Right ventricle myocardium superior (tissue), 1 donor: Measurements from ENCODE around the gene GRAMD4. TPM values are rescaled to one million over a fixed set of nuclear protein-coding genes. Genes with fewer than 3 reads are reported as not detected.

Source experiments
- ATAC-seq: fragments of 200-7000 bp; cut with Tn5 transposase; one replicate; pipeline ENCODE4 v1.9.1; 2020; ENCODE audit warnings: mild to moderate bottlenecking; ENCODE audit not compliant: poor library complexity
- DNase-seq: peaks from one replicate; pipeline ENCODE4 v3.0.0-alpha.2; 2020
- intact Hi-C: fragments of 100-400 bp; cut with DNase I; formaldehyde crosslinking; loops from one replicate; pipeline ENCODE4 v1.11.2; 2022
- total RNA-seq: library from RNA; stranded (reverse); fragmentation: NEBNext Ultra II Directional; extraction: Animal tissue kit (Norgen Biotek cat#: 25700); gene quantifications from one replicate; pipeline ENCODE4 v1.2.1, GENCODE V29; 2021
- donor health status: DM: no; HTN: yes; CAD: no; lungs with severe emphysema.

The GRAMD4 gene
- total RNA-seq, 1 donor from 2014 or later, result 80.7 TPM

DNA sequence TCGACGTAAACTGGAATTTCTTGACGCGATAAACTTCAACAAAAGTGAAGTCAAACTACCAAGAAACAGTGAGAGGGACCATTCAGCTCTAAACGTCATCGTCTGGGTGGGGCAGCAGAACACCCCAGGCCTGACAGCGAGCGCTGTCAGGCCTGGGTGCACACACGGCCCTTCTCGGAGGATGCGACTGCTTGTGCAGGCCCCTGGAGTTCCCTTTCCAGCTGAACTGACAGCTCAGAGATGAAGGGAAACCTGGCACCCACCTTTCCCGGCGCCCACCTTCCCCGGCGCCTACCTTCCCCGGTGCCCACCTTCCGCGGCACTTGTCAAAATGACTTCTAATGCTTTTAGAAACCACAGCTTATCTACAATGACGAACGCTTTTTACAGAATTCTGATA is 70.0 kb downstream of the GRAMD4 start:
- DNase-seq (no peak), ATAC-seq (no peak)
- intact Hi-C loops, result no loop called here

DNA sequence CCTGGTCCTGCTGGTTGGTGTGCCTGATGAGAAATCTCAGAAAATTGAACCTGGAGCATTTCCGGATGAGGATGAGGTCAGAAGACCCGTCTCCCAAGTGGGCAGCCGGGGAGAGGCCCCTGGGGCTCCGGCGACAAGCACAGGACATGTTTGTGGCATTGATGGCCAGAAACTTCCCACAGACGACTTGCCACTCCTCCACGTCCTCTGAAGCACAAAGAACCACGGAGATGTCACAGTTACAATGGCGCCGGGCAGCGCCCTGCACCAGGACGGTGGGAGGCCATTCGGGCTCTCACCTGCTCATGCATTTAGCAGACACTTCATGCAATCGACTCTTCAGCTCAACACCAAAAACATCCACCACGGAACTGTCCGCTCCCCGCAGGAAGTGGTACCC is 71.4 kb downstream of the GRAMD4 start:
- DNase-seq (no peak), ATAC-seq (no peak)
- intact Hi-C loops, result no loop called here

DNA sequence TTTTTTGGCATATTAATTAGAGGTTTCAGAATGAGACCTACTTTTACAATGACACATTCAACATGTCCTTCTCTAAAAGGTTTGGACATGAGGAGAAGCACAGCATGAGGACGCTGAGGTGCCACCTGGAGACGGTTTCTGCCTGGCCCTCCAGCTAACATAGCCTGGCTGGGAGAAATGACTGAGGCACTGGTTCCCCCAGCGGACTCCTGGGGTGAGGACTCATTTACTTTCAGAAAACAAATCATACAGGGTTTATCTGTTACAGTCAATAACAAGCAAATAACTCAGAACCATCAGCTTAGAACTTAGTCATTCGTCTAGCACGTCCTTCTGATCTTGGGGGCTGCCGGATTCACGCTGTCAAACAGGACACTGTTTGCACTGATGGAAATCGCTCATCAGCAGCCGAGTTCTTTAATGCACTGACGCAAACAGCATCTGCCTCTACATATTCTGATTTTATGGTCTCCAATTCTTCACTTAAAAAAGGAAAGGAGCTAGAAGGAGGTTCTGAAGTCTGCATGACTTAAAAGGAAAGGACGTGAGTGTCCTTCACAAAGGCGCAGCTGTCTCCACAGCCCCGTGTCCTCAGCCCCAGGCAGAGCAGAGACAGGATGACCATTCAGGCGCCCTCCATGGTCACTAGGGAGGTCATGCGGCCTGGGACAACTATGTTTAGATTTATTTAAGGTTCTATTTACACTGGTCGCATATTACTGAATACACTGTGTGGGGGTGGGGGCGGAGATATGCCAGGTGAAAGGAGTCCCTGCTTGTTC is 73.6 kb downstream of the GRAMD4 start:
- no peak for ATAC-seq
- intact Hi-C loops, result no loop called here
- peak; percentile 14 for DNase-seq

DNA sequence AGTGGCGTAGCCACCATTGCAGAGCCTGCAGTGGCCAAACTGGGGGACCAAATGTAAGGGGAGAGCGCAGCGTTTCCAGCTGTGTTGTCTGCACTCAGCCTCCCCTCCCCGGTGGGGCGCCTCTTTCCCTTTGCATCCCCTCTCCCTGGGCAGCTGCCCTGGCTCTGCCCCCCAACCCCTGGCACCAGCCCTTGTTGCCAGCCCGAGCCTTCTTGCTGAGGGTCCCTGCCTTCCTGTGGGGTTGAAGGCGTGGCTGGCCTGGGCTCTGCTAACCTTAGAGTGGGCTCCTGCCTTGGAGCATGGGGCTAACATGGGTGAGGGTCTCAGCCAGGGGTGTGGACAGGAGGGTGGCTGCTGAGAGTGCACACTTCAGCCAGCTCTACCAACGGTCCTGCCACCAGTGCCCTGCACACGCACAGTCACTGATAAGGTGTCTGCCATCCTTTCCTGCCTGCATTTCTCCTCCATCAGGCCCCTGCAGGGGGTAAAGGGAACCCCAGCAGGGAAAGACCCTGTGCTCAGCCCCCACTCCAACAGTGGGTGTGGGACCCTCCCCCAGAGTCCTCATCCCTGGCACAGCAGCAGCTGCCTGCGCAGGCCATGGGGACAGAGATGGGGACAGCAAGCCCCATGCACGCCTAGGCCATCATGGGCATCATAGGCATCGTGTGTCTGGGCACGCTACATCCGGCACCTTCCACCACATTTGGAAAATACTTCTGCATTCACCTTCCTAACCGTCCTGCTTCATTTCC is 74.4 kb downstream of the GRAMD4 start:
- DNase-seq (peak; percentile 12), ATAC-seq (no peak)
- intact Hi-C loops, result no loop called here

DNA sequence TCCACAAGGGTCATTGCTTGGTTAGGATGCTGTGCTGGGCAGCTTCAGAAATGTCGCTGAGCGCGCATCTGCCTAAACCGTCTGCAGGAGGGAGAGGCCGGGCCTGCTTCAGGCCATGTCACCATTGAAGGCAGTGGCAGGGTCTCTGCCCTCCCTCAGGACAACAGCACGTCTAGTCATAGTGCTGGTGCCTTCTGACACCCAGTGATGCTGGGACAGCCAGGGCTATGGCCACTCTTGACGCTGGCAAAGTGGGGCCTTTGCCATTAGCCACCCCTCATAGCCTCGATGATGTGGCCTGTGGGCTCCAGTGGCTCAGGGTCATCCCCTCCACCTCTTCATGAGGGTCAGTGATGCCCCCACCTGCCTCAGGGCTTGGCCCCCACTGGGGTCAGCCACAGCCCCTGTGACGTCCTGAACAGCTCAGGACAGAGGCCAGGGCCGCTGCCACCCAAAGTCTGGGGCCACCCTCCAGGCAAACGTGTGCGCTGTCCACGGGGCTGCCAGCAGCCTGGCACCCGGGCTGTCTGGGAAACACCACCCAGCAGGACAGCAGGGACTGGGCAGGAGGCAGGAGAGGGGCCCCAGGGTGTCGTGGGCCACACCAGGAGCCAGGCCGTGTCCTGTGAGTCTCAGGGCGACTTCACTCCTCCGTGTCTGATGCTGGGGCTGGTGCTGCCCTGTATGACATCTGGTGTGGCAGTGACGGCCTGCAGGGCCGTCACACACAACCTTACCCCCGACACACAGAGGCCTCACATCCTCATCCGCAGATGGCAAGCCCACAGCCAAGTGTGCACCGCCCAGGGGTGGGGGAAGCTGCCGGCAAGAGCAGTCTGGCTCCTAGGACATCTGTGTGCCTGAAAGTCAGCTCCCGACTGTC is 75.4 kb downstream of the GRAMD4 start:
- DNase-seq (peak; percentile 33), ATAC-seq (no peak)
- intact Hi-C loops, result no loop called here

DNA sequence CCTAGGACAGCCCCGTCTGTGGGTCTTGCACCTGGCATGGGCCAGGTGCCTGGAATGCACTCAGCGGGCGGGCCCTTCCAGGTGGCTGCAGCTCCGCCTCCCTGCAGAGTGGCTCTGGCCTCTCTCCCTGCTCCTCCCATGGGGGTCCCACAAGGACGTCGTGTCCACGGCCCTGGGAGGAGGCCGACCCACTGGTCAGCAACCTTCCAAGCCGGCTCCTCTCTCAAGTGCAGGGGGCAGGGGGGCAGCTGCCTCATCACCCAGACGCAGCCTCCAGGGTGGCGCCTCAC is 76.0 kb downstream of the GRAMD4 start:
- no peak for ATAC-seq
- peak; percentile 6 for DNase-seq
- intact Hi-C loops, result no loop called here

DNA sequence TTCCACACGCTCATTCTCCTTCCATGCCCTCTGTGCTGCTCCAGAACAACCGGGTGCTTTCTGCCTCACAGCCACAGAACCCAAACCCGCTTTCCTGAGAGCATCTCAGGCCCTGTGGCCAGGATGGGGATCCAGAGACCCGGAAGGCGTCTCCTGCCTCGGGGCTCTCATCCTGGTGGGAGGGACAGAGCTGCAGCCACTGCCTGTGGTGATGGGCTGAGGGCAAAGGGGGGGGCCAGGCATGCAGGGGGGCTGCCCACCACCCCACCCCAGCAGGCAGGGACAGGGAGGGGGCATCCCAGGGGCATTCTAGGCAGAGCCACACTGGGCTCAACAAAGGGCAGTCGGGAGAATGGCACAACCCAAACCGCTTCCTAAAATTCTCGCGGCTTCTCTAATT is 76.4 kb downstream of the GRAMD4 start:
- intact Hi-C loops, result no loop called here
- ATAC-seq (peak; percentile 13), DNase-seq (peak; percentile 15)

DNA sequence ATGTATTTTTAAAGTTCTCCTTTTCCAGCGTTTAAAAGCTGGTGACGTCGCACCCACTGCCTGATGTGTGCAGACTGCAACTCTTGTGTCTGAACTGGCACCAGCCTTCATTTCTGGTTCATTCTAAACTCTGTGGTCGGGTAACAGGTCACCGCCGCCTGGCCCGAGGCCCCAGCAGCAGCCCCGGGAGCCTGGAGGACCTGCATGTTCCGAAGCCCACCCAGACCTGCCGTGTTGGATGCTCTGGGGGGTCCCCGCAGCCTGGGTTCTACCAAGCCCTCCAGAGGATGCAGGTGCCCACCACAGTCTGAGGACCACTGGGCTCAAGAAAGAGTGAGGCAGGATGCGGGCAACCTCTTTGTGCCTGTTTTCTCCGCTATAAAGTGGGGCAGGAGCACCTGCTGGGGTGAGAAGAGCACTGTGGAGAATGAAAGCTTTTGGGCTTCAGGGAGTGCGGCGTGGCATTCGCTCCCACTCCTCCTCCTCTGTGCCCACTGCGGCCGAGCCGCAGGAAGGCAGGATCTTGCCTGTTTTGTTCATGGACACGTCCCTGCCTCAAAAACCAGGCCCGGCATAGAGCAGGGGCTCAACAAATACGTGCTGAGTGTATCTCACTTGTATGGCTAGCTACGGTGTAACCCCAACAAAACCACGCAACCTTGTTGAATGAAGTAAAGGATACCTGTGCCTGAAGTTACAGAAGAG is 77.8 kb downstream of the GRAMD4 start:
- no peak for ATAC-seq
- intact Hi-C loops, result no loop called here
- peak; percentile 11 for DNase-seq

DNA sequence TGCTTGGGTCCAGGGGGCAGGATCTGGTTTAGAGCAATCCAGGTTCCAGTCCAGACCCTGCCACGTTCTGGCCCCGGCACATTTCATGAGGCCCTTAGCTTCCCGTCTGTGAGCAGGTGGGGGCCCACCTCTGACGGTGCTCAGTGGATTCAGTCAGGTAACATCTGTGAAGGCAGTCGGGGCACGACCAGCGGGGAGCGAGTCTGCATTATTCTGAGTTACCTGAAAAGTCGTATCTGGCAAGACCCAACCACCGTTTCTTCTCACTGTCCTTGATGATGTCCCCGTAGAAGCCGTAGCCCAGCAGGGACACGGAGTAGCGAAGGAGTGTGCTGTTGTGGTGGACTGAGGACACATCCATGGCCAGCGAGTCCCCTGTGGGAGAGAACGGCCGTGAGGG is 78.9 kb downstream of the GRAMD4 start:
- peak; percentile 17 for DNase-seq
- ATAC-seq, result no peak
- intact Hi-C loops, result no loop called here

DNA sequence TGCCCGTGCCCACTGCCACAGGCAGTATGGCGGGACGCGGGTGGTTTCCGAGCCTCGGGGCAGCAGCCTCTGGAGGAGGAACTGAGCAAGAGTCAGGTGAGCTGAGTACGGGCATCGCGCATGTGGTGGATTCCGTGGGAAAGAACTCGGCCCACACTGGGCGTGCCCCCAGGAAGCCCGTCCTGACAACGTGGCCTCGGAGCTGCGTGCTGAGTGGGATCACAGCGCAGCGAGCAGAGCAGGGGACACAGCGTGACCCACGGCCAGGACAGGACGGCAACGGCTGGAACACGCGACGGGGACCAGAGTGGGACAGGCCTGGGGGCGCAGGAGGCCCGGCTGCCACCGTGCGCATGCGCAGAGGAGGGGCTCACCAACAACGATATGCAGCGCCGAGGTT is 81.1 kb downstream of the GRAMD4 start:
- peak; percentile 33 for DNase-seq
- intact Hi-C loops, result no loop called here
- no peak for ATAC-seq

DNA sequence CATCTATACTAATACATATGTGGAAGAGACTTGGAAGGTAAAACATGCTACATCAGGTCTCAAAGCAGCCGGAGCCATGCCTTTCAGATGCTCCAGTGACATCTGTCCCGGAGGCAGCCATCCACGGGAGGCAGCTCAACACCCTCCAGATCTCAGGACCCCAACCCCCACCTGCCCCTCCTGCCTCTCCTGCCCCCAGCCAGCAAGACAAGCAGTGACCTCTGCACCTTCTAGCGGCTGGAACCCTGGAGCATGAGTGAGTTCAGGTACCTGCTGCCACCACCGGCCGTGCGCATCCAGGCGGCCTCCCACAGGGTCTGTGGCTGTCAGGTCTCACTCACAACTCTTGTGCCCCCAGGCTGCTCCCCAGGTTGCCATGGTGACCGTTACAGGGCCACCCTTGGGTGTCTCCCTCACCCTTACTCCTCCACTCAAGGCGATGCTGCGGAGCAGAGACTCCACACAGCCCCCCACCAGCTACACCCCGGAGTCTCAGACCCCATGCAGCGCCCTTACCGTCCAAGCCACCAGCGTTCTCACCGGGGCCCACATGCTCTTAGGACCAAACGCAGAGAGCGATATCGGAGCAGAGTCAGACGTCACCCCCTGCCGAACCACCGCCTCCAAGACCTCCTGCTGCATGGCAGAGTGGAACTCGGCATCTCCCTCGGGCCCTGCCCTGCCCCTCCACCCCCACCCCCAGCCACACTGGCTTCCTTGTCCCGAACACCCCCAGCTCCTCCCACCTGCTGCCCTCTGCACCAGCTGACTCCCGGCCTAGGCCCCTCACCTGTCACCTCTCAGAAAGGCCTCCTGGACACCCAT is 83.2 kb downstream of the GRAMD4 start:
- ATAC-seq (no peak), DNase-seq (peak; percentile 13)
- intact Hi-C loops, result no loop called here

DNA sequence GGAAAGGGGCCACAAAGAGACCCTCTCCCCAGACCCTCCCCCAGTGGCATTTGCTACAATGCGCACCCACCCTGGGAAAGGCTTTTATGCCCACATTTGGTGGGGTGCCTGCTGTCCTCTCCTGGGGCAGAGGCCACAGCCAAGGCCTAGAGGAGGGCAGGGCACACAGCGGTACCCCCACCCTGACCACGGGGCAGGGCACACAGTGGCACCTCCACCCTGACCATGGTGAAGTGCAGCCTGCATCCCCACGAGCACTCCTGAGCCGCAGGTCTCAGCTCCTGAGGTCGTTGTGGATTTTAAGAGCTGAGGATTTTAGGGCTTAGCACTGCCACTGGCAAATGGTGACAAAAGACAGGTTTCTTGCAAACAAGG is 83.8 kb downstream of the GRAMD4 start:
- intact Hi-C loops, result no loop called here
- DNase-seq (peak; percentile 7), ATAC-seq (no peak)

DNA sequence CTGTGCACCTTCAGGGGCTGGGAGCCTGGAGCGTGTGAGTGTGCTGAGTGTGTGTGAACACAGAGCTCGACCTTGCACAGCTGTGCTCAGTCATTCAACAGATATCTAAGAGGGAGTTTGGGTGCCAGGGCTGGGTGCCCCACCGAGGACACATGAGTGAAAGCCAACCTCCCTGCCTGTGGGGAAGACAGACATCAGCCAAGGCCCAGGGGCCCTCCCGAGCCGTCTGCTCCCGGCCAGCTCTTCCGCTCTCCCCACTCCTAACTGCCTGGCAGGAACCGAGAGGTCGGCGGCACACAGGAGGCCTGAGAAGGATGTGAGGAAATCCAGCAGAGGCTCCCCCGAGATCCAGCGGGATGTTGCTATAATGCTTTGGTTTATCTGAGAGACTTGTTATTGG is 85.9 kb downstream of the GRAMD4 start:
- ATAC-seq, result peak; percentile 50
- intact Hi-C loops, result no loop called here
- no peak for DNase-seq

DNA sequence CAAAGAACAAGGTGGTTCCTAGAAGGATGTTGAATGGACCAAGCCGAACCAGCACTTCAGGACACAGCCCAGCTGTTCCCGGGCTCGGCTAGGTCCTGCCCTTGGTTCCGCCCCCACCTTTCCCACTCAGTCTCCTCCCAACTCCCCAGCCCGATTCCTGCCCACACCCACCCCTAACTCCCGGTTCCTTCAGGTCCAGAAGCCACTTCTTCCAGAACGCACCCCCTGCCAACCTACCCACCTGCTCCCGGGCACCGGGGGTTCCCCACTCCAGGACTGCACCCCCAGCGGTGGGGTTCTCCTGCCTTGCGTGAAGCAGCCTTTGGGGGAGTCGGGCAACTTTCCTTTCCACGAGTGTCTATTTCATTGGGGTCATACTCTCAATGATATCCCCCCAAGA is 87.1 kb downstream of the GRAMD4 start:
- ATAC-seq, result no peak
- peak; percentile 22 for DNase-seq
- intact Hi-C loops, result no loop called here

DNA sequence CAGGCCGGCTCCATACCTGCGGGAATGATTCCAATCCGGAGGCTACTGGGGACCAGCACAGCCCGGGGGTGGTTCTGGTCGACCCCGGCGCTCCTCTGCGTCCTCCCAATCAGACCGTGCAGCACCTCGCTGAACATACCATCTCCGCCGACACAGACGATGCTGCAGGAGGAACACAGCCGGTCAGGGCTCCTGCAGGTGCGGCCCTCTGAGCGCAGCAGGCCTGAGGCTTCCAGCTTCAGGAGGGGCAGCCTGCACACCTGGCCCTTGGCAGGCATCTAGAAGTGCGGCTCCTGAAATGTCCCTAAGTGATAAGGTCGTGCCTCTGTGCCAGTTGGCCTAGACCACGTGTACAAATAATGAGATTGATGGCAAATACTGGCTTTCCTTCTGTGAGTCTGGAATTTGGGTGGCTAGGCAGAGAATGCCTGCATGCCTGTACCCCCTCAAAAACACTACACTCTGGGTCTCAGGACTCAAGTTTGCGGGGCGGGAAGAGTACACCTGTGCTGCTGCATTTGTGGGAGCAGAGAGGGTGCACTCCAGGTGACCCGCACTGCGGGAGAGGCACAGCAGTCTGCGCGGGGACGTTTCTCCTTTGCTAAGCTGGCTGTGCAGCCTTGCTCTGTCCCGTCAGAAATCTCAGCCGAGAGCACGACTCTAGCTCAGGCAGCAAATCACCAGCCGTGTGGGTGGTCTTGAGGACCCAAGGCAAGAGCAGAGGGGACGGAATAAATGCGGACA is 87.8 kb downstream of the GRAMD4 start:
- ATAC-seq (no peak), DNase-seq (peak; percentile 14)
- intact Hi-C loops, result no loop called here

DNA sequence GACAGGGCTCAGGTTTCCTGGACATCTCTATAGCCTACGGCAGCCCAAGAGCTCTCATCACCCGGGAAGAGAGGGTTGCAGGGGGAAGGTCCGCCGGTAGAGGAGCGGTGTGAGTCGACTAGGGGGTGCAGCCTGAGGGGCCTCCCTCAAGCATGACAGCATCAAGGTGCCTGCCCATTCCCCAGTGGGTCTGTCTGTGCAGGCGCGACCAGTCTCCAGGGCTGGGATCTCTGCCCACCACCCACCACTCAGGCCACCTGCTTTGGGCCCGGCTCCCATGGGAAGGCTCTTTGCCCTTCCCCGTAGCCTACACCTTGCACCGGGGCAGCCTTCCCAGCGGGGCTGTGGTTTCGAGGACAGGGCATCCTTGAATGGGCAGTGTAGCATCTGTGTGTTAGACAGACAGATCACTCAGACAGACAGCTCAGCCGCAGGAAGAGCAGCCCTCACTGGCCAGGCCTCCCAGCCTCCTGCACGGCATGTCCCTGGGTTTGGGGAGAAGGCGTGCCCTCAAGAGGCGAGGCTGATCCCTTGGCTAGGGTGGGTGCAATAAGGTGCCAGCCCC is 88.7 kb downstream of the GRAMD4 start:
- DNase-seq, result peak; percentile 17
- ATAC-seq, result no peak
- intact Hi-C loops, result no loop called here

DNA sequence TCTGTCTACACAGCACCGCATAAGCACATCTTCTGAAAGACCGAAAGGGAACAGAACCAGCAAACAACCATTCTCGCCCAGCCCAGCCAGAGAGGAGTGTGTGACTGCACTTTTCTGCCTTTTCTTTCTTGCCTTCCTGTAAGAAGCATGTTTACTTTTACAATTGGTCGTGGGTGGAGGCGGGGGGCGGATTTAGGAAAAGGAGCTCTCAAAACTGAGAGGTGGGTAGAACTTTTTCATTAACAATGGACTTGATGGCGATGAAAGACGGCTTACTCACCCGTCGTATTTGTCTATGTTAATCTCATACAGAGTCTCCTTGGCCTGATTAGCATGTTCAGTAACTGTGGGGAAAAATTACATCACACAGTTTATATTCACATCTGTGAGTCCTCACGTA is 90.6 kb downstream of the GRAMD4 start:
- no peak for DNase-seq
- intact Hi-C loops, result no loop called here
- no peak for ATAC-seq
